Kidney (tissue), 14 donors: ENCODE data around the gene MEGF11. TPM values are rescaled to one million over a fixed set of nuclear protein-coding genes. Genes with fewer than 3 reads are reported as not detected.

Experiments
- DNase-seq, 5 donors: peaks; one replicate each; pipeline ENCODE4 v3.0.0-alpha.2; 2013 to 2020
- FAIRE-seq: peaks from 2 replicates; lab custom pipeline; 2012; peaks lifted over from hg19 to GRCh38; lab: Jason Lieb, UNC
- H3K27ac ChIP-seq, 2 donors: one replicate each; pipeline ENCODE4 v1.7.0; 2013; ENCODE audit warnings: low read depth in 2 of 2, low read length in 2 of 2, inconsistent platforms in 1 of 2
- H3K27me3 ChIP-seq: one replicate; pipeline ENCODE4 v1.7.1; 2013; ENCODE audit warnings: low read length, inconsistent platforms; ENCODE audit not compliant: control insufficient read depth, insufficient read depth
- H3K36me3 ChIP-seq, 3 donors: one replicate each; pipeline versions ENCODE4 v1.7.0 to v1.7.1; 2013; ENCODE audit warnings: low read length in 3 of 3, control low read depth in 1 of 3, inconsistent platforms in 1 of 3; ENCODE audit not compliant: insufficient read depth in 3 of 3, control insufficient read depth in 2 of 3
- H3K4me1 ChIP-seq, 3 donors: one replicate each; pipeline versions ENCODE4 v1.7.0 to v1.7.1; 2013; ENCODE audit warnings: low read length in 3 of 3, inconsistent platforms in 1 of 3, low read depth in 1 of 3; ENCODE audit not compliant: control insufficient read depth in 2 of 3, insufficient read depth in 2 of 3
- H3K4me3 ChIP-seq, 3 donors: one replicate each; pipeline versions ENCODE4 v1.7.0 to v1.8.1; 2013; ENCODE audit warnings: low read length in 3 of 3, control low read depth in 1 of 3, inconsistent platforms in 1 of 3
- H3K9ac ChIP-seq, 3 donors: one replicate each; pipeline versions ENCODE4 v1.7.0 to v1.7.1; 2013; ENCODE audit warnings: low read length in 3 of 3, control low read depth in 1 of 3, inconsistent platforms in 1 of 3
- H3K9me3 ChIP-seq, 3 donors: one replicate each; pipeline versions ENCODE4 v1.7.0 to v1.7.1; 2013; ENCODE audit warnings: low read length in 3 of 3, control low read depth in 1 of 3, inconsistent platforms in 1 of 3; ENCODE audit not compliant: control insufficient read depth in 2 of 3, insufficient read depth in 1 of 3
- intact Hi-C: fragments of 100-400 bp; cut with DNase I; formaldehyde crosslinking; loops from one replicate; pipeline ENCODE4 v1.11.1; 2022
- polyA plus RNA-seq: library from polyadenylated mRNA; stranded (reverse); fragments of 350-450 nt; fragmentation: Illumina TruSeq; extraction: RNeasy Lipid Tissue Mini Kit (QIAGEN cat#74804); gene quantifications from one replicate; pipeline ENCODE4 v1.2.3, GENCODE V29; 2014; ENCODE audit warnings: low read depth, low replicate concordance; ENCODE audit not compliant: insufficient read depth
- total RNA-seq: library from RNA; stranded (reverse); fragmentation: NEBNext Ultra II Directional; extraction: Animal tissue kit (Norgen Biotek cat#: 25700); gene quantifications from one replicate; pipeline ENCODE4 v1.2.1, GENCODE V29; 2021
- TF ChIP-seq, protein P1 (sequence below): IDR thresholded peaks from 3 replicates; pipeline ENCODE4 v1.5.1; 2012; ENCODE audit warnings: mild to moderate bottlenecking, moderate library complexity, borderline replicate concordance; ENCODE audit not compliant: insufficient read depth; ENCODE audit errors: extremely low read depth
- donor health status: control.
- donor health status: control.
- donor health status: control.
- donor health status: control.
- donor health status: control.
- donor health status: DM: yes; HTN: yes; CAD: no.
- donor health status: Normal renal cell carcinoma (clear cell type).

The MEGF11 gene
- total and polyA plus RNA-seq, 2 donors from 2014 or later, result 10.4 to 41.8 TPM

DNA sequence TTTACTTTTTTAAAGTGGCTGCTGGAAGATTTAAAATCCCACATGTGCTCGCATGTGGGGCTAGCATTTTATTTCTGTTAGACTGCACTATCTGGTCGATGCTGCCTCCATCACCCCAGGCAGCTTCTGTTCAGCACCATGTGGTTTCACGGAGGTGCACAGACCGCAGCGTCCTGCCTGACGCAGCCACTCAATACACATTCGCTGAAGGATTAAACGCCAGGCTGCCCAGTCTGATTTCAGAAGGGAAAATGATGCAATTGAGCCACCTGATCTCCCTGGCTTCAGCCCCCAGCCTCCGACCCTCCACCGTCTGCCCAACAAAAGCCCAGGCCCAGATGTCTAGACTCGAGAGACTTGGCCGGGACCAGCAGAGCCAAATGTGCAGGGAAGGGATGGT lies 84.5 kb downstream of the MEGF11 start:
- intact Hi-C loops, result no loop called here
- TF ChIP-seq, protein P1, sequence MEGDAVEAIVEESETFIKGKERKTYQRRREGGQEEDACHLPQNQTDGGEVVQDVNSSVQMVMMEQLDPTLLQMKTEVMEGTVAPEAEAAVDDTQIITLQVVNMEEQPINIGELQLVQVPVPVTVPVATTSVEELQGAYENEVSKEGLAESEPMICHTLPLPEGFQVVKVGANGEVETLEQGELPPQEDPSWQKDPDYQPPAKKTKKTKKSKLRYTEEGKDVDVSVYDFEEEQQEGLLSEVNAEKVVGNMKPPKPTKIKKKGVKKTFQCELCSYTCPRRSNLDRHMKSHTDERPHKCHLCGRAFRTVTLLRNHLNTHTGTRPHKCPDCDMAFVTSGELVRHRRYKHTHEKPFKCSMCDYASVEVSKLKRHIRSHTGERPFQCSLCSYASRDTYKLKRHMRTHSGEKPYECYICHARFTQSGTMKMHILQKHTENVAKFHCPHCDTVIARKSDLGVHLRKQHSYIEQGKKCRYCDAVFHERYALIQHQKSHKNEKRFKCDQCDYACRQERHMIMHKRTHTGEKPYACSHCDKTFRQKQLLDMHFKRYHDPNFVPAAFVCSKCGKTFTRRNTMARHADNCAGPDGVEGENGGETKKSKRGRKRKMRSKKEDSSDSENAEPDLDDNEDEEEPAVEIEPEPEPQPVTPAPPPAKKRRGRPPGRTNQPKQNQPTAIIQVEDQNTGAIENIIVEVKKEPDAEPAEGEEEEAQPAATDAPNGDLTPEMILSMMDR, result no peak
- DNase-seq (peak in 1 of 5 donors; percentile 39), FAIRE-seq (no peak)
- Histone ChIP-seq H3K27ac (no peak overlapping the region), H3K36me3 (no peaks in the 10 kb centered on the region), H3K27me3 (no peaks in the 10 kb centered on the region), H3K4me1 (no peaks in the 10 kb centered on the region), H3K9me3 (no peaks in the 10 kb centered on the region), H3K9ac (no peak overlapping the region), H3K4me3 (no peak overlapping the region)

- TF ChIP-seq, protein P1, result no peak
- H3K9ac ChIP-seq, result no peak overlapping the region
- no peaks in the 10 kb centered on the region for H3K4me1 ChIP-seq
- DNase-seq, result peak in 1 of 5 donors; percentile 18
- no peaks in the 10 kb centered on the region for H3K9me3 ChIP-seq
- no peaks in the 10 kb centered on the region for H3K36me3 ChIP-seq
- no peak for FAIRE-seq
- H3K4me3 ChIP-seq, result no peak overlapping the region
- no peaks in the 10 kb centered on the region for H3K27me3 ChIP-seq
- H3K27ac ChIP-seq, result no peak overlapping the region
- intact Hi-C loops, result no loop called here
Observed at GRCh38 chr15:66167854-66168253, 85.7 kb downstream of the MEGF11 start.

GRCh38 chr15:66165856-66166255 lies 87.7 kb downstream of the MEGF11 start:
- FAIRE-seq, result no peak
- no peaks in the 10 kb centered on the region for H3K27me3 ChIP-seq
- H3K4me1 ChIP-seq, result no peaks in the 10 kb centered on the region
- peak in 1 of 5 donors; percentile 41 for DNase-seq
- no peaks in the 10 kb centered on the region for H3K9me3 ChIP-seq
- H3K4me3 ChIP-seq, result no peak overlapping the region
- no peak overlapping the region for H3K9ac ChIP-seq
- intact Hi-C loops, result no loop called here
- no peaks in the 10 kb centered on the region for H3K36me3 ChIP-seq
- H3K27ac ChIP-seq, result no peak overlapping the region
- TF ChIP-seq, protein P1, result no peak

- H3K36me3 ChIP-seq, result no peaks in the 10 kb centered on the region
- H3K27me3 ChIP-seq, result no peaks in the 10 kb centered on the region
- H3K9ac ChIP-seq, result no peak overlapping the region
- DNase-seq (no peak), FAIRE-seq (no peak)
- no peaks in the 10 kb centered on the region for H3K9me3 ChIP-seq
- no peak overlapping the region for H3K27ac ChIP-seq
- H3K4me3 ChIP-seq, result no peak overlapping the region
- no peaks in the 10 kb centered on the region for H3K4me1 ChIP-seq
- TF ChIP-seq, protein P1, result no peak
- intact Hi-C loops, result no loop called here
Observed at GRCh38 chr15:66164788-66165187, 88.8 kb downstream of the MEGF11 start.
